Vagina (tissue), 2 donors: ENCODE data around the gene KLHL29. TPM values are rescaled to one million over a fixed set of nuclear protein-coding genes. Genes with fewer than 3 reads are reported as not detected.

Source experiments
- DNase-seq, 2 donors: peaks; one replicate each; pipeline ENCODE4 v3.0.0-alpha.2; 2017; ENCODE audit errors: extremely low spot score in 2 of 2
- H3K27ac ChIP-seq: fragments of 200-600 bp; sonication (generic); one replicate; pipeline ENCODE4 v1.5.1; 2019
- H3K27me3 ChIP-seq: fragments of 200-600 bp; sonication (generic); one replicate; pipeline ENCODE4 v1.5.1; 2019
- H3K36me3 ChIP-seq, 2 donors: fragments of 200-600 bp; sonication (generic); one replicate each; pipeline ENCODE4 v1.5.1; 2017 to 2019
- H3K4me1 ChIP-seq: fragments of 200-600 bp; sonication (generic); one replicate; pipeline ENCODE4 v1.5.1; 2019
- H3K4me3 ChIP-seq, 2 donors: fragments of 200-600 bp; sonication (generic); 1 replicate in 1 of 2; 2 replicates in 1 of 2; pipeline ENCODE4 v1.5.1; 2016 to 2019
- H3K9me3 ChIP-seq: fragments of 200-600 bp; sonication (generic); one replicate; pipeline ENCODE4 v1.5.1; 2019
- POLR2A ChIP-seq, 2 donors: fragments of 450-650 bp; IDR thresholded peaks; one replicate each; pipeline ENCODE4 v1.6.1; 2017; ENCODE audit warnings: antibody characterized with exemption in 2 of 2, mild to moderate bottlenecking in 2 of 2, moderate library complexity in 2 of 2
- POLR2AphosphoS5 ChIP-seq, 2 donors: sonication (generic); formaldehyde crosslinking; IDR thresholded peaks; one replicate each; pipeline ENCODE4 v1.9.0; 2017; ENCODE audit warnings: antibody characterized with exemption in 2 of 2, mild to moderate bottlenecking in 2 of 2, low read depth in 1 of 2; ENCODE audit not compliant: insufficient read depth in 1 of 2
- intact Hi-C: fragments of 100-400 bp; cut with DNase I; formaldehyde crosslinking; loops from one replicate; pipeline ENCODE4 v1.15.1; 2023
- total RNA-seq: library from RNA; depleted of rRNA; stranded (reverse); fragments of >200 nt; gene quantifications from one replicate; pipeline ENCODE4 v1.2.3, GENCODE V29; 2016
- TF ChIP-seq, protein P1 (sequence below), 3 experiments: fragments of 450-650 bp in 2 of 3; fragments of 200-600 bp in 1 of 3; sonication (generic) in 1 of 3; IDR thresholded peaks; one replicate each; pipeline ENCODE4 v1.5.1; 2017 to 2019; ENCODE audit warnings: antibody characterized with exemption in 3 of 3, mild to moderate bottlenecking in 2 of 3, moderate library complexity in 2 of 3

The KLHL29 gene
- total RNA-seq, 1 donor from 2014 or later, result 19.4 TPM

DNA sequence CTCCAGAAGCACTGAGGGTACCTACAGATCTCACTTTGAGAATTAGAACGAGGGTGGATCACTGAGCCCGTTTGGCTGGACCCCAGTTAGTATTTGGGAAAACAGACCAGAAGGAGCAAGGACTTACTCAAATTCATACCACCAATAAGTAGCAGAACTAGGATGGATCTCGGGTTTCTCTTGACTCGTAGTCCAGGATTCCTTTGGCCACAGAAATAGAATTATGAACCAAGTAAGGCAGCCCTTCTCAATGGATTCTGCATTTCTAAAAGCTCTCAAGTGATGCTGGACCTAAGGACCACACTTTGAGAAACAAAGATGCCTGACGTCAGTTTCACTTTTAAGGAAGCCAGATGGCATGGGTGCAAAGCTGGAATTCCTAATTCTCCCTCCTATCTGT, 153.0 kb downstream of the KLHL29 start:
- intact Hi-C loops, result no loop called here
- Histone ChIP-seq H3K36me3 (no peaks in the 10 kb centered on the region), H3K27ac (no peak overlapping the region), H3K27me3 (no peaks in the 10 kb centered on the region), H3K4me1 (peaks cover 41% of the 10 kb centered on the region), H3K9me3 (no peaks in the 10 kb centered on the region), H3K4me3 (no peak overlapping the region)
- DNase-seq, result no peak
- TF ChIP-seq POLR2A (IDR thresholded peaks at IDR 0.05), result no peak
- TF ChIP-seq, protein P1, sequence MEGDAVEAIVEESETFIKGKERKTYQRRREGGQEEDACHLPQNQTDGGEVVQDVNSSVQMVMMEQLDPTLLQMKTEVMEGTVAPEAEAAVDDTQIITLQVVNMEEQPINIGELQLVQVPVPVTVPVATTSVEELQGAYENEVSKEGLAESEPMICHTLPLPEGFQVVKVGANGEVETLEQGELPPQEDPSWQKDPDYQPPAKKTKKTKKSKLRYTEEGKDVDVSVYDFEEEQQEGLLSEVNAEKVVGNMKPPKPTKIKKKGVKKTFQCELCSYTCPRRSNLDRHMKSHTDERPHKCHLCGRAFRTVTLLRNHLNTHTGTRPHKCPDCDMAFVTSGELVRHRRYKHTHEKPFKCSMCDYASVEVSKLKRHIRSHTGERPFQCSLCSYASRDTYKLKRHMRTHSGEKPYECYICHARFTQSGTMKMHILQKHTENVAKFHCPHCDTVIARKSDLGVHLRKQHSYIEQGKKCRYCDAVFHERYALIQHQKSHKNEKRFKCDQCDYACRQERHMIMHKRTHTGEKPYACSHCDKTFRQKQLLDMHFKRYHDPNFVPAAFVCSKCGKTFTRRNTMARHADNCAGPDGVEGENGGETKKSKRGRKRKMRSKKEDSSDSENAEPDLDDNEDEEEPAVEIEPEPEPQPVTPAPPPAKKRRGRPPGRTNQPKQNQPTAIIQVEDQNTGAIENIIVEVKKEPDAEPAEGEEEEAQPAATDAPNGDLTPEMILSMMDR (IDR thresholded peaks at IDR 0.05), result no peak
- no peak for TF ChIP-seq POLR2AphosphoS5 (IDR thresholded peaks at IDR 0.05; ENCODE audit: insufficient read depth in 1 of 2, low read depth in 1 of 2)

DNA sequence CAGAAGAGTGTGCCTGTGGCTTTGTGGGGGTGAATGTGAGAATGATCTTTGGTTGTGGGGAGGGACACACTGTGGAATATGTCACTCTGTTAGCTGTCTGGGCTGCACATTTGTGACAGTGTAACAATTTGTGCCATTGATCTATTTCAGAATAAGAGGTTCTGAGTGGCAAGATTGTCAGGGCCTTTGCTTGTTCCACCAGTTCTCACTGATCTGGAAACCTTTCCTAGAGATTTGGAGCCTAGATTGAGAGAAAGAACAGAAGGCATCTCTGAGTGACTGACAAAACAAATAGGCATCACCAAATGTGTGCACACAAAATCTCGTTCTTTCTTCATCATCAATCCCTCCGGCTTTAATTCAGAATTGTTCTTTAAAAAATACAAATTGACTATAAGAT, 153.6 kb downstream of the KLHL29 start:
- intact Hi-C loops, result no loop called here
- Histone ChIP-seq H3K36me3 (no peaks in the 10 kb centered on the region), H3K27me3 (no peaks in the 10 kb centered on the region), H3K4me3 (no peak overlapping the region), H3K9me3 (no peaks in the 10 kb centered on the region), H3K4me1 (peaks cover 37% of the 10 kb centered on the region), H3K27ac (no peak overlapping the region)
- DNase-seq, result no peak
- TF ChIP-seq, protein P1 (IDR thresholded peaks at IDR 0.05), result no peak
- TF ChIP-seq POLR2A (IDR thresholded peaks at IDR 0.05) (no peak), POLR2AphosphoS5 (IDR thresholded peaks at IDR 0.05; ENCODE audit: insufficient read depth in 1 of 2, low read depth in 1 of 2) (no peak)

DNA sequence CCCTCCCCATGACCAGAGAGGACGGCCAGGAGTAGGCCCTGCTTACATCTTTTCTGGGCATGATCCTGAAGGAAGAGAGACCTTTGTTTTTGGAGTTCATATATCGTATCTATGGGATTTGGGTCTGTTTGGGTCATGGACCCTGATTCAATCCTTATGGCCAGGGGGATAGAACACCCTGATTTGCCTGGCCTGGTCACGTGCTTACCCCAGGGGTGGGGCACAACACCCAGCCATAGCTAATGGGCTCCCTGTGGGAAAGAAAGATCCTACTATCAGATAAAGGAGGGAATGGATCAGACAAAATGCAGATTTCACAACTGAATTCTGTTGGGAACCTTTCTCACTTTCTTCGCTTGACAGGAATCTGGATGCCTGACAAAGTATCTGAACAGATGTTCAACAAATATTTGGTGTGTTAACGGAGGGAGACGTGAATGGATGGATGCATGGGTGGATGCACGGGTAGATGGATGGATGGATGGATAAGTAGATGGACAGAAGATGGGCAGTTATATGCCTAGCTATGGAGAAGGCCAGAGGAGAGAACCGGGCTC, 155.9 kb downstream of the KLHL29 start:
- H3K4me1 ChIP-seq, result peaks cover 44% of the 10 kb centered on the region
- TF ChIP-seq POLR2A (IDR thresholded peaks at IDR 0.05), result no peak
- TF ChIP-seq POLR2AphosphoS5 (IDR thresholded peaks at IDR 0.05; ENCODE audit: insufficient read depth in 1 of 2, low read depth in 1 of 2), result no peak
- TF ChIP-seq, protein P1 (IDR thresholded peaks at IDR 0.05), result no peak
- intact Hi-C loops, result no loop called here
- peak overlapping the region; percentile 77 for H3K27ac ChIP-seq
- no peaks in the 10 kb centered on the region for H3K9me3 ChIP-seq
- DNase-seq, result no peak
- peak overlapping the region in 1 of 2 donors; percentile 2 for H3K4me3 ChIP-seq
- no peaks in the 10 kb centered on the region for H3K27me3 ChIP-seq
- H3K36me3 ChIP-seq, result no peaks in the 10 kb centered on the region

DNA sequence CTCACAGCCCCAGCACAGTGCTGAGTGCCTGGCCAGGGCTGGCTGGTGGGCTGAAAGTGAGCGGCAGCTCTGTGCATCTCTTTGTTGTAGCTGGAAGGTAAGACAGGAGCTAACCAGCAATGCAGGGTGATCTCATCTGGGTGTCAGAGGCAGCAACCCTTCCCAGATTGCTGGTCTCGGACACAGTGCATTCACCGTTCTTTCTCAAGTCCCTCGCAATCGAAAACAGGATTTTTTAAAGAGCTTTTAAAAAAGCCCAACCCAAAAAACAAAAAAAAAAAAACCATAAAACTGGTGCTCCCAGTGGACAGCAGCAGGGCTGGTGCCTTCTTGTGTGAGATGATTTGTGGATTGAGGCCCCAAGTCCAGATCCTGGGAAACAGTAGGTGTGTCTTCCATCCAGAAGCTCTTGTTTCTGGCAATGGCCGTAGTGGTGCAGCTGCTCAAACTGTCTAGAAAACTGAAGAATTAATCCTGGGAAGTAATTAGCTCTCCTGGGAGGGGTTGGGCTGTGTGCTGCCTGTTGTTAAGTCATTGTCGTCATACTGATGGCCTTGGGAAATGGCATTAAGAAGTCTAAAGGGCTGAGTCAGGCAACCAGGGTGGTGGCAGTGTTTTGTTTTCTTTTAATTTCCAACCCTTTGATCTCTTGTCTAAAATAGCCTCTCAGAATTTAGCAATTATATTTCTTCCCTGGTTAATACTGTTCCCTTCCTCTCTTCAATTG, 156.7 kb downstream of the KLHL29 start:
- H3K4me1 ChIP-seq, result peaks cover 43% of the 10 kb centered on the region
- TF ChIP-seq POLR2AphosphoS5 (IDR thresholded peaks at IDR 0.05; ENCODE audit: insufficient read depth in 1 of 2, low read depth in 1 of 2), result peak in 1 of 2 donors; percentile 57
- TF ChIP-seq POLR2A (IDR thresholded peaks at IDR 0.05), result no peak
- TF ChIP-seq, protein P1 (IDR thresholded peaks at IDR 0.05), result no peak
- no peaks in the 10 kb centered on the region for H3K27me3 ChIP-seq
- intact Hi-C loops, result no loop called here
- H3K36me3 ChIP-seq, result no peaks in the 10 kb centered on the region
- H3K4me3 ChIP-seq, result peak overlapping the region in 1 of 2 donors; percentile 2
- DNase-seq, result no peak
- H3K27ac ChIP-seq, result peak overlapping the region; percentile 77
- no peaks in the 10 kb centered on the region for H3K9me3 ChIP-seq

DNA sequence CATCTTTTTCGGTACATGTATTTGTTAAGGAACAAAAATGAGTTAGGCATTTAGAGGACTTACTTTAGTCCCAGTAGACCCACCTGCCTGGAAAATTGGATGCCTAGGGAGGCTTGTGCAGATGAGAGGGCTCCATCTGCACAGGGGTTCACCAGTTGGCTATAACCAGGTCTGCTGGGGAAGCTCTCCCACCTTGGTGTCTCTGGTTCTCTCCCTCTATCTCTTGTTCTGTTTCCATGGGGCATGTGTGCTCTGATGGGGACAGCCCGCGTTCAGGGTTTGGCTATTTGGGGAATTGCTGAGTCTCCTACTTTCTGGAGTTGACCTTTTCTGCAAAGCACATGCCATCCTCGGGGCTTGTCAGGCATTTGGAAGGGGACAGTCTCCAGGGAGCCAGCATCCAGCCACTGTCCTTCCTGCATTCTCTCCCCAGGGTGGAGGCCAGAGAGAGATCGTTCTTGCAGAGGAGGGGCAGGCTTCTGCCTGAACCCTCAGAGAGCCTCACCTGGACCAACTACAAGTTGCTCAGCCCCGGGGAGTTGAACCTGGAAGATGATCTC, 157.3 kb downstream of the KLHL29 start:
- Histone ChIP-seq H3K4me1 (peaks cover 43% of the 10 kb centered on the region), H3K4me3 (no peak overlapping the region), H3K27ac (peak overlapping the region; percentile 77), H3K27me3 (no peaks in the 10 kb centered on the region), H3K36me3 (no peaks in the 10 kb centered on the region), H3K9me3 (no peaks in the 10 kb centered on the region)
- no peak for DNase-seq
- intact Hi-C loops, result no loop called here
- TF ChIP-seq POLR2A (IDR thresholded peaks at IDR 0.05) (no peak), POLR2AphosphoS5 (IDR thresholded peaks at IDR 0.05; ENCODE audit: insufficient read depth in 1 of 2, low read depth in 1 of 2) (no peak)
- TF ChIP-seq, protein P1 (IDR thresholded peaks at IDR 0.05), result no peak
